H9 (cell line): ENCODE data around the gene BPIFB4. TPM values are rescaled to one million over a fixed set of nuclear protein-coding genes. Genes with fewer than 3 reads are reported as not detected.

Experiments used
- DNase-seq: peaks from one replicate; pipeline ENCODE4 v3.0.0-alpha.2; 2017
- H2AFZ ChIP-seq: one replicate; pipeline ENCODE4 v1.6.1; 2013; ENCODE audit warnings: mild to moderate bottlenecking, low read length, control low read depth, moderate library complexity
- H2AK5ac ChIP-seq: 2 replicates; pipeline ENCODE4 v1.6.1; 2013; ENCODE audit warnings: low read length, control low read depth, mixed read lengths; ENCODE audit not compliant: insufficient read length
- H2BK120ac ChIP-seq: one replicate; pipeline ENCODE4 v1.6.1; 2013; ENCODE audit warnings: low read depth, mild to moderate bottlenecking, low read length, control low read depth, inconsistent platforms; ENCODE audit not compliant: poor library complexity, severe bottlenecking
- H2BK12ac ChIP-seq: 2 replicates; pipeline ENCODE4 v1.6.1; 2013; ENCODE audit warnings: low read length, control low read depth, mixed read lengths, low read depth; ENCODE audit not compliant: insufficient read length
- H2BK15ac ChIP-seq: 2 replicates; pipeline ENCODE4 v1.6.1; 2013; ENCODE audit warnings: low read depth, low read length, control low read depth
- H2BK20ac ChIP-seq: one replicate; pipeline ENCODE4 v1.6.1; 2013; ENCODE audit warnings: low read depth, mild to moderate bottlenecking, low read length, control low read depth, inconsistent platforms; ENCODE audit not compliant: poor library complexity, severe bottlenecking
- H2BK5ac ChIP-seq: 2 replicates; pipeline ENCODE4 v1.6.1; 2013; ENCODE audit warnings: low read length, control low read depth, mixed read lengths; ENCODE audit not compliant: insufficient read length
- H3K14ac ChIP-seq: 2 replicates; pipeline ENCODE4 v1.6.1; 2013; ENCODE audit warnings: low read length, control low read depth; ENCODE audit not compliant: insufficient read depth
- H3K18ac ChIP-seq: 2 replicates; pipeline ENCODE4 v1.6.1; 2013; ENCODE audit warnings: low read depth, mild to moderate bottlenecking, mixed read lengths, low read length, control low read depth; ENCODE audit not compliant: insufficient read length
- H3K23ac ChIP-seq: 2 replicates; pipeline ENCODE4 v1.6.1; 2013; ENCODE audit warnings: low read length, control low read depth, mixed read lengths, low read depth; ENCODE audit not compliant: insufficient read length
- H3K23me2 ChIP-seq: 2 replicates; pipeline ENCODE4 v1.6.1; 2013; ENCODE audit warnings: low read depth, mild to moderate bottlenecking, mixed read lengths, low read length, control low read depth; ENCODE audit not compliant: insufficient read length, poor library complexity, severe bottlenecking
- H3K27ac ChIP-seq: 2 replicates; pipeline ENCODE4 v1.5.1; 2013; ENCODE audit warnings: low read length, control low read depth, mixed read lengths, low read depth; ENCODE audit not compliant: insufficient read length
- H3K27me3 ChIP-seq: 2 replicates; pipeline ENCODE4 v1.6.1; 2013; ENCODE audit warnings: low read length, control low read depth, inconsistent platforms; ENCODE audit not compliant: insufficient read depth
- H3K4ac ChIP-seq: 2 replicates; pipeline ENCODE4 v1.6.1; 2013; ENCODE audit warnings: low read depth, mild to moderate bottlenecking, control low read depth, inconsistent platforms, low read length, moderate library complexity
- H3K4me1 ChIP-seq: 2 replicates; pipeline ENCODE4 v1.6.1; 2013; ENCODE audit warnings: low read length, control low read depth, inconsistent platforms; ENCODE audit not compliant: insufficient read depth
- H3K4me2 ChIP-seq: 2 replicates; pipeline ENCODE4 v1.6.1; 2013; ENCODE audit warnings: low read length, control low read depth, mixed read lengths; ENCODE audit not compliant: insufficient read length, insufficient read depth
- H3K56ac ChIP-seq: 2 replicates; pipeline ENCODE4 v1.6.1; 2013; ENCODE audit warnings: low read depth, mild to moderate bottlenecking, mixed read lengths, low read length, control low read depth; ENCODE audit not compliant: insufficient read length
- H3K79me1 ChIP-seq: 2 replicates; pipeline ENCODE4 v1.6.1; 2013; ENCODE audit warnings: low read depth, mild to moderate bottlenecking, moderate library complexity, low read length, control low read depth, inconsistent platforms; ENCODE audit not compliant: insufficient read depth, poor library complexity, severe bottlenecking
- H3K79me2 ChIP-seq: 2 replicates; pipeline ENCODE4 v1.6.1; 2013; ENCODE audit warnings: low read length, control low read depth, inconsistent platforms; ENCODE audit not compliant: insufficient read depth
- H3K9ac ChIP-seq: 2 replicates; pipeline ENCODE4 v1.6.1; 2013; ENCODE audit warnings: low read length, control low read depth, mixed read lengths; ENCODE audit not compliant: insufficient read length; ENCODE audit errors: extremely low read depth
- H3K9me3 ChIP-seq: one replicate; pipeline ENCODE4 v1.6.1; 2013; ENCODE audit warnings: low read depth, low read length, inconsistent platforms; ENCODE audit not compliant: control insufficient read depth
- H3T11ph ChIP-seq: one replicate; pipeline ENCODE4 v1.6.1; 2013; ENCODE audit warnings: mild to moderate bottlenecking, low read length, control low read depth, inconsistent platforms
- H4K20me1 ChIP-seq: one replicate; pipeline ENCODE4 v1.6.1; 2013; ENCODE audit not compliant: control insufficient read depth, insufficient read length, insufficient read depth
- H4K5ac ChIP-seq: 2 replicates; pipeline ENCODE4 v1.6.1; 2013; ENCODE audit warnings: low read depth, mild to moderate bottlenecking, mixed read lengths, low read length, control low read depth; ENCODE audit not compliant: insufficient read length
- H4K8ac ChIP-seq: replicated peaks from 2 replicates; pipeline ENCODE4 v1.6.1; 2013; ENCODE audit warnings: low read length, control low read depth, mixed read lengths, low read depth; ENCODE audit not compliant: insufficient read length
- H4K91ac ChIP-seq: 2 replicates; pipeline ENCODE4 v1.6.1; 2013; ENCODE audit warnings: low read depth, mild to moderate bottlenecking, moderate library complexity, mixed read lengths, low read length, control low read depth; ENCODE audit not compliant: insufficient read length
- H3K27ac Mint-ChIP-seq, 3 experiments: 2 replicates in 2 of 3; 3 replicates in 1 of 3; pipeline ENCODE4 v1.8.0; 2020 to 2021; ENCODE audit warnings: mixed read lengths in 3 of 3, mild to moderate bottlenecking in 1 of 3, moderate library complexity in 1 of 3
- H3K27me3 Mint-ChIP-seq: 2 replicates; pipeline ENCODE4 v1.8.0; 2021; ENCODE audit warnings: low read depth, mild to moderate bottlenecking, moderate library complexity, mixed read lengths
- H3K36me3 Mint-ChIP-seq, 3 experiments: 2 replicates in 2 of 3; 3 replicates in 1 of 3; pipeline ENCODE4 v1.8.0; 2020 to 2021; ENCODE audit warnings: low read depth in 3 of 3, mixed read lengths in 3 of 3; ENCODE audit not compliant: insufficient read depth in 1 of 3
- H3K4me1 Mint-ChIP-seq, 2 experiments: 2 replicates each; pipeline ENCODE4 v1.8.0; 2020; ENCODE audit warnings: mixed read lengths in 2 of 2
- H3K4me3 Mint-ChIP-seq, 2 experiments: 2 replicates in 1 of 2; 3 replicates in 1 of 2; pipeline ENCODE4 v1.8.0; 2020 to 2021; ENCODE audit warnings: mild to moderate bottlenecking in 2 of 2, mixed read lengths in 2 of 2, moderate library complexity in 1 of 2
- H3K9me3 Mint-ChIP-seq, 2 experiments: 2 replicates in 1 of 2; 3 replicates in 1 of 2; pipeline ENCODE4 v1.8.0; 2020; ENCODE audit warnings: mild to moderate bottlenecking in 2 of 2, mixed read lengths in 2 of 2, moderate library complexity in 1 of 2
- CTCF ChIP-seq: fragments of 200-600 bp; sonication (generic); conservative IDR thresholded peaks from 3 replicates; pipeline ENCODE4 v1.8.0; 2021; ENCODE audit warnings: antibody characterized with exemption, mild to moderate bottlenecking
- WGBS: extraction: QIAGEN DNeasy Blood & Tissue Kit; methylation state at CpG from one replicate; pipeline ENCODE4 v1.1.7; 2013; ENCODE audit warnings: missing lambda C conversion rate, low lambda C conversion rate, mixed read lengths; ENCODE audit not compliant: insufficient read length; ENCODE audit errors: extremely low coverage; 5-methylcytosine and 5-hydroxymethylcytosine counted together
- total RNA-seq: library from RNA; stranded (reverse); gene quantifications from 2 replicates; pipeline ENCODE4 v1.2.1, GENCODE V29; 2021

The BPIFB4 gene
- total RNA-seq, 1 experiment from 2014 or later = not detected

- peaks cover 29% of the 10 kb centered on the region for H3K27me3 Mint-ChIP-seq
- no peak for DNase-seq
- WGBS = no CpG with 5 or more reads among the region's 5 CpGs
Observed at GRCh38 chr20:33034115-33034514, 45.3 kb upstream of the BPIFB4 start.

More at GRCh38 chr20:33034115-33034514, 45.3 kb upstream of the BPIFB4 start:
- Histone ChIP-seq H3K56ac (no peak overlapping the region), H3K4ac (no peak overlapping the region), H3K27me3 (no peaks in the 10 kb centered on the region), H3T11ph (no peak overlapping the region), H3K23me2 (no peaks in the 10 kb centered on the region), H3K14ac (no peak overlapping the region), H2BK15ac (no peak overlapping the region), H3K9ac (no peak overlapping the region), H3K4me2 (no peak overlapping the region), H2BK20ac (no peak overlapping the region), H3K18ac (no peak overlapping the region), H2BK5ac (no peak overlapping the region), H3K9me3 (no peaks in the 10 kb centered on the region), H4K91ac (no peak overlapping the region), H3K4me1 (no peaks in the 10 kb centered on the region), H3K27ac (no peak overlapping the region), H4K8ac (no peak overlapping the region), H3K79me2 (no peaks in the 10 kb centered on the region), H2BK120ac (no peak overlapping the region), H3K23ac (no peak overlapping the region), H3K79me1 (no peaks in the 10 kb centered on the region), H2AFZ (no peak overlapping the region), H4K20me1 (no peaks in the 10 kb centered on the region), H2BK12ac (no peak overlapping the region), H2AK5ac (no peak overlapping the region), H4K5ac (no peak overlapping the region)
- Mint-ChIP-seq H3K4me3 (no peak overlapping the region), H3K27ac (no peak overlapping the region; a peak in 1 of 7 replicates), H3K4me1 (no peaks in the 10 kb centered on the region), H3K36me3 (no peaks in the 10 kb centered on the region), H3K9me3 (peaks cover 2 to 4% of the 10 kb centered on the region in 2 experiments; a peak in 3 of 5 replicates)
- no peak for TF ChIP-seq CTCF
